Activated B cell treated with CpG ODN at 0.5 μM for 24 hours (primary cell): Measurements from ENCODE around the gene GPA33. TPM values are rescaled to one million over a fixed set of nuclear protein-coding genes. Genes with fewer than 3 reads are reported as not detected.

Experiments
- ATAC-seq: fragments of 200-7000 bp; cut with Tn5 transposase; one replicate; pipeline ENCODE4 v1.10.0; 2021; ENCODE audit warnings: low read depth, mild to moderate bottlenecking, moderate library complexity
- CTCF ChIA-PET: fragments of 350-600 bp; sonication (Branson Sonifier 250); formaldehyde crosslinking; loops from one replicate; lab custom pipeline; 2021; ENCODE audit warnings: antibody characterized with exemption; lab: Charles Lee
- POLR2A ChIA-PET: fragments of 350-600 bp; sonication (Branson Sonifier 250); formaldehyde crosslinking; loops from one replicate; lab custom pipeline; 2021; ENCODE audit warnings: antibody characterized with exemption; lab: Charles Lee
- DNase-seq: peaks from one replicate; pipeline ENCODE4 v3.0.0; 2022
- H3K27ac Mint-ChIP-seq: one replicate; pipeline ENCODE4 v1.8.0; 2020; ENCODE audit warnings: mixed read lengths
- H3K27me3 Mint-ChIP-seq: one replicate; pipeline ENCODE4 v1.8.0; 2021; ENCODE audit warnings: mixed read lengths
- H3K36me3 Mint-ChIP-seq: one replicate; pipeline ENCODE4 v1.8.0; 2021; ENCODE audit warnings: low read depth, mixed read lengths
- H3K4me1 Mint-ChIP-seq: one replicate; pipeline ENCODE4 v1.8.0; 2021; ENCODE audit warnings: mixed read lengths
- H3K4me3 Mint-ChIP-seq: one replicate; pipeline ENCODE4 v1.8.0; 2020; ENCODE audit warnings: mild to moderate bottlenecking, mixed read lengths
- H3K9me3 Mint-ChIP-seq: one replicate; pipeline ENCODE4 v1.8.0; 2020; ENCODE audit warnings: mixed read lengths
- intact Hi-C: fragments of 100-400 bp; cut with micrococcal nuclease; formaldehyde crosslinking; loops from one replicate; pipeline ENCODE4 v1.15.1; 2024
- total RNA-seq: library from RNA; stranded (reverse); gene quantifications from 2 replicates; pipeline ENCODE4 v1.2.3, GENCODE V29; 2022
- TF ChIP-seq, protein P1 (sequence below): fragments of 200-600 bp; IDR thresholded peaks from one replicate; pipeline ENCODE4 v1.8.0; 2022; ENCODE audit warnings: antibody characterized with exemption, mild to moderate bottlenecking

GPA33 gene
- total RNA-seq, 1 donor from 2014 or later = not detected

GRCh38 chr1:167077128-167077867 lies 12.9 kb downstream of the GPA33 start:
- ATAC-seq = no peak
- no peaks in the 10 kb centered on the region for H3K4me1 Mint-ChIP-seq
- no peak for DNase-seq
- intact Hi-C loops = no loop called here
- H3K9me3 Mint-ChIP-seq = no peaks in the 10 kb centered on the region
- H3K36me3 Mint-ChIP-seq = no peaks in the 10 kb centered on the region
- ChIA-PET CTCF (no interaction called here), POLR2A (interaction anchor here (0.6 kb wide), 1 partner anchor 112 kb away, joined by 14 read pairs; no protein-coding TSS in a partner anchor)
- H3K4me3 Mint-ChIP-seq = no peak overlapping the region
- TF ChIP-seq, protein P1, sequence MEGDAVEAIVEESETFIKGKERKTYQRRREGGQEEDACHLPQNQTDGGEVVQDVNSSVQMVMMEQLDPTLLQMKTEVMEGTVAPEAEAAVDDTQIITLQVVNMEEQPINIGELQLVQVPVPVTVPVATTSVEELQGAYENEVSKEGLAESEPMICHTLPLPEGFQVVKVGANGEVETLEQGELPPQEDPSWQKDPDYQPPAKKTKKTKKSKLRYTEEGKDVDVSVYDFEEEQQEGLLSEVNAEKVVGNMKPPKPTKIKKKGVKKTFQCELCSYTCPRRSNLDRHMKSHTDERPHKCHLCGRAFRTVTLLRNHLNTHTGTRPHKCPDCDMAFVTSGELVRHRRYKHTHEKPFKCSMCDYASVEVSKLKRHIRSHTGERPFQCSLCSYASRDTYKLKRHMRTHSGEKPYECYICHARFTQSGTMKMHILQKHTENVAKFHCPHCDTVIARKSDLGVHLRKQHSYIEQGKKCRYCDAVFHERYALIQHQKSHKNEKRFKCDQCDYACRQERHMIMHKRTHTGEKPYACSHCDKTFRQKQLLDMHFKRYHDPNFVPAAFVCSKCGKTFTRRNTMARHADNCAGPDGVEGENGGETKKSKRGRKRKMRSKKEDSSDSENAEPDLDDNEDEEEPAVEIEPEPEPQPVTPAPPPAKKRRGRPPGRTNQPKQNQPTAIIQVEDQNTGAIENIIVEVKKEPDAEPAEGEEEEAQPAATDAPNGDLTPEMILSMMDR = no peak
- H3K27me3 Mint-ChIP-seq = peaks cover 27% of the 10 kb centered on the region
- H3K27ac Mint-ChIP-seq = no peak overlapping the region

DNA sequence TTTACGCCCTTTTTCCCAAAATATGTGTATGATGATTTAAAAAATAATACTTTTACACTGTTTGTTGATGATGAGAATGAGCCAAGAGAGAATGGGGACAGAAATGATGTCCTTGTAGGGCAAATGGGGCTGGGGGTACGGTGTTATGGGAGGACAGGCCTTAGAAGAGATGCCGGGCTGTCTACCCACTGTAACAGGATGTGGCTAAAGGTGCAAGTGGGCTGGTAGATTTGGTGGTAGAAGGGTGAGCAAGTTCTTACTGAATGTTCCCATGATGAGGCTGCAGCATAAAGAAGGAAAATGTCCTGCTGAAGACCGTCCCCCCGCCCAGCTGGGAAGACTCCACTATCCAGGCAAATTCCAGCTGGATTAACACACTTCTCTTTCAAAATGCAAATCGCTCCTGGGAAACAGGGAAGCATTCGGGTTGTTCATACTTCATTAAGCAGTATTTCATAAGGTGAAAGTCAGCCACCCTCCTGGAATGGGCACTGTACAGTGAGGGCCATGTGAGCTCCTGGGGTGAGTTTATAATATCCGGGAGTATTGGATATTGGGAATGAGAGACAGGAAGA lies 14.0 kb downstream of the GPA33 start:
- ATAC-seq = no peak
- Mint-ChIP-seq H3K4me1 (no peaks in the 10 kb centered on the region), H3K4me3 (no peak overlapping the region), H3K27ac (no peak overlapping the region), H3K27me3 (peaks cover 23% of the 10 kb centered on the region), H3K9me3 (no peaks in the 10 kb centered on the region), H3K36me3 (no peaks in the 10 kb centered on the region)
- intact Hi-C loops = no loop called here
- ChIA-PET CTCF (no interaction called here), POLR2A (no interaction called here)
- TF ChIP-seq, protein P1 = no peak
- no peak for DNase-seq

- DNase-seq (no peak), ATAC-seq (no peak)
- H3K4me3 Mint-ChIP-seq = no peak overlapping the region
- no peaks in the 10 kb centered on the region for H3K4me1 Mint-ChIP-seq
- intact Hi-C loops = no loop called here
- no peaks in the 10 kb centered on the region for H3K36me3 Mint-ChIP-seq
- ChIA-PET CTCF (no interaction called here), POLR2A (no interaction called here)
- TF ChIP-seq, protein P1 = no peak
- H3K27ac Mint-ChIP-seq = no peak overlapping the region
- H3K9me3 Mint-ChIP-seq = no peaks in the 10 kb centered on the region
- H3K27me3 Mint-ChIP-seq = peaks cover 7% of the 10 kb centered on the region
Measured at GRCh38 chr1:167071286-167071685, 18.9 kb downstream of the GPA33 start.

DNA sequence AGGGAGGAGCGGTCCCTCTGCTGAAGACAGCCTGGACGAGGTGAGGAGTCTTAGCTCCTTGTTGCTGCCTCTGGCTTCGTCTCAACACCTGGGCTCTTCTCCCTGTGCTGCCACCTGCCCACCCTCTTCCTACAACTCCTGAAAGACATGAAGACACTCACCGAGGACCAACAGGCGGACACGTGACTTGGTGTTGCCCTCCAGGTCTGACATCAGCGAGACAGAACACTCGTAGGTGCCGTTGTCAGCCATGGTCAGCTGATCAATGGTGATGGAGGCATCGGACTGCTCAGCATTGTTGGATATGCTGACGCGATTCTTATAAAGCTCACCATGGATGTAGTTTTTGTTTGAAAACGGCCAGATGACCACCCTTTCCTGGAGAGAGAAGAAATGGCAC lies 21.4 kb downstream of the GPA33 start:
- DNase-seq (no peak), ATAC-seq (no peak)
- ChIA-PET POLR2A (no interaction called here), CTCF (interaction anchor here (1.0 to 1.2 kb wide), 2 partner anchors 9 to 152 kb away, joined by 5 read pairs; partner anchors contain the start of gene POU2F1)
- Mint-ChIP-seq H3K4me3 (no peak overlapping the region), H3K36me3 (no peaks in the 10 kb centered on the region), H3K9me3 (no peaks in the 10 kb centered on the region), H3K27ac (no peak overlapping the region), H3K4me1 (no peaks in the 10 kb centered on the region), H3K27me3 (no peaks in the 10 kb centered on the region)
- intact Hi-C loops = no loop called here
- TF ChIP-seq, protein P1 = no peak

DNA sequence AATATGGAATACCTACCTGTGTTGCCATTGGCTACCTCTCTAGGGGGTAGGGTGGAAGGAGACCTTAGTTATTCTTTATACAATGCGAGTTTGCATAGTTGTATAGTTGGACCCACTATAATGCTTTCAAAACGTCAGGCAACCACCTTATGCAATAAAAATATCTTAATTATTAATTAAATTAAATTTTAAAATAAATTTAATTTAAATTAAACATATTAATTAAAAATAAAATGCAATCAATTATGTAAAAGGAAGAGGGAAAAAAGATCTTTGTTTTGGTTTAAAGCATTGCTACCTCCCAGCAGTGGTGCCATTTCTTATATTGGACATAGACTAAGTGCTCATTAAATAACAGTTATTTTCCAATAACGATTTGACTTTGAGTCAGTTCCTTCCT lies 22.3 kb downstream of the GPA33 start:
- ATAC-seq (no peak), DNase-seq (no peak)
- Mint-ChIP-seq H3K4me3 (no peak overlapping the region), H3K4me1 (no peaks in the 10 kb centered on the region), H3K36me3 (no peaks in the 10 kb centered on the region), H3K27me3 (no peaks in the 10 kb centered on the region), H3K27ac (no peak overlapping the region), H3K9me3 (no peaks in the 10 kb centered on the region)
- TF ChIP-seq, protein P1 = no peak
- ChIA-PET CTCF (no interaction called here), POLR2A (no interaction called here)
- intact Hi-C loops = loop anchor here (1.0 to 2.0 kb wide), 3 partner anchors 199 to 333 kb away; no protein-coding TSS in a partner anchor
